Measurements from ENCODE around the gene CRTAC1. TPM values are rescaled to one million over a fixed set of nuclear protein-coding genes. Genes with fewer than 3 reads are reported as not detected.

CRTAC1 gene
- total and polyA plus RNA-seq, 2 experiments from 2014 or later: 0.47 to 1.2 TPM

DNA sequence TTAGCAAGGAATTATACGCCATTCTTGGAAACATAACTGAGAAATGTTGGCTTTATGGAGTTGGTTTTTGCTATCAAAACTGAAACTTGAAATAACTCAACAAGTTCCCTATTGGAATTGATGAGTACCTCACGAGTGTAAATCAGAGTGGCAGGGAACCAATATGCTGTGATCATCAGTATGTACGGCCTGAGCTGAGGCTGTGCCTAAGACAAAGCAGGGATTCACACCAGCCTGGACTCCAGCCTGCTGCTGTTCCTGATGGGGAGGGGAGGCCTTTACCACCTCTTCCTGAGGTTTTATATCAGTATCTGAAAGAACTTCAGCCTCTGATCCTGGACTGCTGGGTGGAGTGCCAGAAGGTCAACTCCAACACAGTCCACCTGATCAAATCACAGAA, 52.7 kb downstream of the CRTAC1 start:
- Histone ChIP-seq H3K27ac (ENCODE audit: low read depth) (no peak overlapping the region), H3K4me3 (no peak overlapping the region), H2AFZ (no peak overlapping the region), H3K79me2 (replicated peaks; ENCODE audit: insufficient read depth) (no peaks in the 10 kb centered on the region), H3F3A (replicated peaks; ENCODE audit: low read depth) (no peaks in the 10 kb centered on the region), H4K20me1 (replicated peaks; ENCODE audit: insufficient read depth) (no peaks in the 10 kb centered on the region), H3K9me2 (ENCODE audit: insufficient read depth) (no peaks in the 10 kb centered on the region), H3K4me1 (ENCODE audit: insufficient read depth) (peaks cover 16% of the 10 kb centered on the region), H3K36me3 (ENCODE audit: insufficient read depth) (no peaks in the 10 kb centered on the region), H3K27me3 (ENCODE audit: insufficient read depth) (peaks cover 43% of the 10 kb centered on the region), H3K4me2 (no peak overlapping the region)
- Mint-ChIP-seq H3K9me3 (no peaks in the 10 kb centered on the region), H3K4me3 (no peak overlapping the region), H3K27me3 (ENCODE audit: insufficient read depth, low read depth, poor library complexity) (peaks cover 26% of the 10 kb centered on the region), H3K4me1 (peaks cover 12% of the 10 kb centered on the region; the same call in 2 of the 3 replicates), H3K36me3 (ENCODE audit: low read depth) (no peaks in the 10 kb centered on the region), H3K27ac (no peak overlapping the region)
- no peak for DNase-seq (ENCODE audit: low spot score)
- no peak for ATAC-seq
- TF ChIP-seq NANOG (IDR thresholded peaks at IDR 0.05; ENCODE audit: borderline replicate concordance): no peak
- TF ChIP-seq ETS1 (IDR thresholded peaks at IDR 0.05): no peak

- peak; percentile 23 for DNase-seq (ENCODE audit: low spot score)
- Histone ChIP-seq H3K9me2 (ENCODE audit: insufficient read depth) (no peaks in the 10 kb centered on the region), H3K27ac (ENCODE audit: low read depth) (no peak overlapping the region), H3K36me3 (ENCODE audit: insufficient read depth) (no peaks in the 10 kb centered on the region), H3K27me3 (ENCODE audit: insufficient read depth) (peaks cover 46% of the 10 kb centered on the region), H4K20me1 (replicated peaks; ENCODE audit: insufficient read depth) (no peaks in the 10 kb centered on the region), H3K4me1 (ENCODE audit: insufficient read depth) (peaks cover 16% of the 10 kb centered on the region), H3F3A (replicated peaks; ENCODE audit: low read depth) (no peaks in the 10 kb centered on the region), H2AFZ (no peak overlapping the region), H3K4me3 (peak overlapping the region; percentile 76), H3K4me2 (peak overlapping the region; percentile 95), H3K79me2 (replicated peaks; ENCODE audit: insufficient read depth) (no peaks in the 10 kb centered on the region)
- Mint-ChIP-seq H3K4me3 (peak overlapping the region; percentile 26; the same call in 1 of the 3 replicates), H3K27ac (no peak overlapping the region), H3K27me3 (ENCODE audit: insufficient read depth, low read depth, poor library complexity) (peaks cover 26% of the 10 kb centered on the region), H3K36me3 (ENCODE audit: low read depth) (no peaks in the 10 kb centered on the region), H3K4me1 (peaks cover 12% of the 10 kb centered on the region; the same call in 2 of the 3 replicates), H3K9me3 (no peaks in the 10 kb centered on the region)
- ATAC-seq: peak; percentile 28
- TF ChIP-seq EZH2 (IDR thresholded peaks at IDR 0.05; ENCODE audit: low read depth, unreplicated experiment): no peak
- TF ChIP-seq ETS1 (IDR thresholded peaks at IDR 0.05): no peak
Observed at GRCh38 chr10:97975598-97975997, 54.8 kb downstream of the CRTAC1 start.

- Histone ChIP-seq H3K4me2 (peak overlapping the region; percentile 95), H3F3A (replicated peaks; ENCODE audit: low read depth) (no peaks in the 10 kb centered on the region), H2AFZ (peak overlapping the region; percentile 98), H3K79me2 (replicated peaks; ENCODE audit: insufficient read depth) (no peaks in the 10 kb centered on the region), H4K20me1 (replicated peaks; ENCODE audit: insufficient read depth) (no peaks in the 10 kb centered on the region), H3K36me3 (ENCODE audit: insufficient read depth) (no peaks in the 10 kb centered on the region), H3K27me3 (ENCODE audit: insufficient read depth) (peaks cover 48% of the 10 kb centered on the region), H3K27ac (ENCODE audit: low read depth) (no peak overlapping the region), H3K4me1 (ENCODE audit: insufficient read depth) (peaks cover 16% of the 10 kb centered on the region), H3K4me3 (peak overlapping the region; percentile 76), H3K9me2 (ENCODE audit: insufficient read depth) (no peaks in the 10 kb centered on the region)
- TF ChIP-seq, protein P1, sequence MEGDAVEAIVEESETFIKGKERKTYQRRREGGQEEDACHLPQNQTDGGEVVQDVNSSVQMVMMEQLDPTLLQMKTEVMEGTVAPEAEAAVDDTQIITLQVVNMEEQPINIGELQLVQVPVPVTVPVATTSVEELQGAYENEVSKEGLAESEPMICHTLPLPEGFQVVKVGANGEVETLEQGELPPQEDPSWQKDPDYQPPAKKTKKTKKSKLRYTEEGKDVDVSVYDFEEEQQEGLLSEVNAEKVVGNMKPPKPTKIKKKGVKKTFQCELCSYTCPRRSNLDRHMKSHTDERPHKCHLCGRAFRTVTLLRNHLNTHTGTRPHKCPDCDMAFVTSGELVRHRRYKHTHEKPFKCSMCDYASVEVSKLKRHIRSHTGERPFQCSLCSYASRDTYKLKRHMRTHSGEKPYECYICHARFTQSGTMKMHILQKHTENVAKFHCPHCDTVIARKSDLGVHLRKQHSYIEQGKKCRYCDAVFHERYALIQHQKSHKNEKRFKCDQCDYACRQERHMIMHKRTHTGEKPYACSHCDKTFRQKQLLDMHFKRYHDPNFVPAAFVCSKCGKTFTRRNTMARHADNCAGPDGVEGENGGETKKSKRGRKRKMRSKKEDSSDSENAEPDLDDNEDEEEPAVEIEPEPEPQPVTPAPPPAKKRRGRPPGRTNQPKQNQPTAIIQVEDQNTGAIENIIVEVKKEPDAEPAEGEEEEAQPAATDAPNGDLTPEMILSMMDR (conservative IDR thresholded peaks at IDR 0.05; ENCODE audit: low read depth in 2 of 2): no peak
- peak; percentile 59 for TF ChIP-seq EZH2 (IDR thresholded peaks at IDR 0.05; ENCODE audit: low read depth, unreplicated experiment)
- Mint-ChIP-seq H3K27ac (no peak overlapping the region), H3K36me3 (ENCODE audit: low read depth) (no peaks in the 10 kb centered on the region), H3K4me3 (peak overlapping the region; percentile 65), H3K9me3 (no peaks in the 10 kb centered on the region), H3K4me1 (peaks cover 12% of the 10 kb centered on the region; the same call in 2 of the 3 replicates), H3K27me3 (ENCODE audit: insufficient read depth, low read depth, poor library complexity) (peaks cover 27% of the 10 kb centered on the region)
- DNase-seq (ENCODE audit: low spot score) (peak; percentile 65), ATAC-seq (peak; percentile 77)
Observed at GRCh38 chr10:97974526-97975525, 55.6 kb downstream of the CRTAC1 start.

All from GM23338 (cell line).